ENCODE data around the gene UNC5A.

The UNC5A gene

DNA sequence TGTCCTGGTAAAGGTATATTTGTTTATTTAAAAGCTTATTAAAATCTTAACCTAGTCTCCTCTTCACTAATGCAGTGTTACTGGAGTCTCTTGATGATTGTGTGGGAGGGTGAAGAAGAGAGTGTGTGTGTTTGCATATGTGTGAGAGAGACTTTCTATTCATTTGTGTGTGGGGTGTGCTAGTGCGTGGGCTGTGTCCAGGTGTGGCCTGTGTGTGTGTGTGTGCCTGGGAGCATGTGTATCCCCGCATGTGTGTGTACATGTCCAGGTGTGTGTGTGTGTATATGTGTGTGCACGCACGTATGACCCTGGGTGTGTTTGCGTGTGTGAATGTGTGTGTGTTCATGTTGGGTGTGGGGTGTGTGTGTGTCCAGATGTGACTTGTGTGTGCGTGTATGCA lies 10.3 kb upstream of the UNC5A start:
- in situ Hi-C loops (cut with MboI; ENCODE audit: low sequenced_read_pairs): no loop called here
- DNase-seq (ENCODE audit: low spot score in 2 of 2): no peak
- Histone ChIP-seq H3K9me3 (no peaks in the 10 kb centered on the region), H3K36me3 (replicated peaks) (no peaks in the 10 kb centered on the region), H3K4me1 (no peaks in the 10 kb centered on the region), H3K4me3 (no peak overlapping the region), H3K27me3 (ENCODE audit: low read depth) (peaks cover 17% of the 10 kb centered on the region)

DNA sequence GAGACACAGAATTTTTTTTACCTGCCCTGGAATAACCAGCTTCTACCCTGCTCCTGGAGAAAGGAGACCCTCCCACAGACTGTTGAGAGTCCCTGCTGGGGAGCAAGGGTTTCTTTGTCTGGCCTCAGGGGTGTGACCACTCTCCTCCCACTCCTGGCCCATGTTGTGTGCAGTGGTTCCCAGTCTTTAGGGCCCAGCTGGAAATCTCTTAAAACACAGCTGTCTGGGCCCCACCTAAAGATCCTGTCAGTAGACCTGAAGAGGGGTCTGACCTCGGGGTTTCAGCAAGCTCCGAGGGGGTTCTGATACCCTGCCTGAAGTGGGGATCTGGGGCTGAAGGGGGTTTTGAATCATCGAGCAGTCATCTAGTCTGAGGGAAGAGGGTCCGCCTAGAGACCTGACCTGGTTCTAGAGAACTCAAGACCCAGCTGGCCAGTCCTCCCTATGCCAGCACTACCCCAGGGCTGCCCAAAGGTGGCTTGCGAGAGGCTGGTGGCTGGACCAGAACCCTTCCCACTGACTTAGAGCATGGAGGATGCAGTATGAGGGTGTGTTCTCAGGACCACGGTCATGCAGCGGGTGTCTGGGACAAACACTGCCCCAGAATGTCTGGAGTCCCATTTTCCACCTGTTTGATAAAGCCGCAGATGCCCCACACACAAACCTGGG lies 8.1 kb upstream of the UNC5A start:
- H3K27me3 ChIP-seq (ENCODE audit: low read depth): peaks cover 10% of the 10 kb centered on the region
- in situ Hi-C loops (cut with MboI; ENCODE audit: low sequenced_read_pairs): no loop called here
- H3K36me3 ChIP-seq (replicated peaks): no peaks in the 10 kb centered on the region
- no peak for DNase-seq (ENCODE audit: low spot score in 2 of 2)
- H3K4me3 ChIP-seq: no peak overlapping the region
- no peaks in the 10 kb centered on the region for H3K4me1 ChIP-seq
- no peaks in the 10 kb centered on the region for H3K9me3 ChIP-seq

DNA sequence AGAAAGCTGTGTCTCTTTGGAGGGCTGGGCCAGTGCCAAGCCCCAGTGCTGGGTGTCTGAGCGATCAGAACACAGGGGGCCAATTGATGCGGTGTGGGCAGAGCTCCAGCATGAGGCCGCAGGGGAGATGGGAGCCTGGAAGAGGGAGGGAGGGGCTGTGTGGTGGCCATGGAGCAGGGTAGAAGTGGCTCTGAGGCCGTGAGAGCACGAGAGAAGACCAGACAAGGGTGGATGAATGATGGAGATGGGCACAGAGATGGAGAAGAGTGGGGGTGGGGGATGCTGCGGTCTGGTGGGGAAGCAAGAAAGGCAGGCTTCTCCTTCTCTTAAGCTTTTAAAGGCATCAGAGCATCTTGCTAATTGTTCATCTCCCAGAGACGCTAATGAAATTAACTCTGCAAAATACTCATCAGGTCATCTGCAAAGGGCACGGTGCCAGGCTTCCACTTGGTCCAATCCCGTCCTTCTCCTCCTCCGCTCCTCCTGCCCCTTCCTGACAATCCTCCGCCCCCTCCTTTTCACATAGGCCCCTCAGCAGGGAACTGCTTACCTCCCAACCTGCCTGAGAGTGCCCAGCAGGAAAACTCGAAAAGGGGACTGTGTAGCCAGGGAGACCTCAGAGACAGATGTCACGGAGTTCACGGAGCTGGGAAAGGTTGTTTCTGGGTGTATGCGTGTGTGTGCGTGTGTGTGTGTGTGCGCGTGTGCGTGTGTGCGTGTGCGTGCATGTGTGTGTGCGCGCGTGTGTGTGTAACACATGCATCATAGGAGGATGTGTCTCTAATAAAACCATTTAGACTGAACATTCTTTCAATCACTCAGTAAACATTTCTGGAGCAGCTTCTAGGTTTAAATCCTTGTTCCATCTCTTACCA lies 7.1 kb upstream of the UNC5A start:
- H3K9me3 ChIP-seq: no peaks in the 10 kb centered on the region
- no peaks in the 10 kb centered on the region for H3K36me3 ChIP-seq (replicated peaks)
- H3K27me3 ChIP-seq (ENCODE audit: low read depth): peaks cover 10% of the 10 kb centered on the region
- H3K4me3 ChIP-seq: no peak overlapping the region
- DNase-seq (ENCODE audit: low spot score in 2 of 2): no peak
- no peaks in the 10 kb centered on the region for H3K4me1 ChIP-seq
- in situ Hi-C loops (cut with MboI; ENCODE audit: low sequenced_read_pairs): no loop called here

DNA sequence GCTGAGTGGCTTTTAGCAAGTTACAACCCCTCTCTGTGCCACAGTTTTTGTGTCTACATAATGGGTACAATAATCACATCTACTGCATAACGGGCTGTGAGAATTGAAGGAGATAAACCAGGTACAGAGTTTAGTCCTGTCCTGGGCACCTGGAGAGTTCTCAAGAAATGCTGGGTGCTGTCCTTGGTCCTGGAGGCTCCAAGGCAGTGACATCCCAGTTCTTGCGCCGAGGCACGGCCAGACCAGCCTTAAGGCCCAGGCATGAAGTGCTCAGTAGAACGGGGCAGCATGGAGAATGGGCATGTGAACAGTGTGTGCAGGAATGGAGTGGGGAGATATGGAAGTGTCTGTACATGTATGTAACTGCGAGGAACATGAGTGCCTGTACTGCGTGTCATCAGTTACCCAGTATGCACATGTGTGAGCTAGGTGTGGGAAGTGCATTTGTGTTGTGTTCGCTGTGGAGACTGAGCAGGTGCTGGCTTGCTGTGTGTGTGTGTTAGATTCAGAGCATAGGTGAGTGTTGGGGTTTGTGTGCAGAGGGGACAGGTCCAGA lies 6.3 kb upstream of the UNC5A start:
- Histone ChIP-seq H3K9me3 (no peaks in the 10 kb centered on the region), H3K36me3 (replicated peaks) (no peaks in the 10 kb centered on the region), H3K4me3 (no peak overlapping the region), H3K4me1 (no peaks in the 10 kb centered on the region), H3K27me3 (ENCODE audit: low read depth) (peaks cover 15% of the 10 kb centered on the region)
- in situ Hi-C loops (cut with MboI; ENCODE audit: low sequenced_read_pairs): no loop called here
- peak in 1 of 2 experiments; percentile 69 for DNase-seq (ENCODE audit: low spot score in 2 of 2)

DNA sequence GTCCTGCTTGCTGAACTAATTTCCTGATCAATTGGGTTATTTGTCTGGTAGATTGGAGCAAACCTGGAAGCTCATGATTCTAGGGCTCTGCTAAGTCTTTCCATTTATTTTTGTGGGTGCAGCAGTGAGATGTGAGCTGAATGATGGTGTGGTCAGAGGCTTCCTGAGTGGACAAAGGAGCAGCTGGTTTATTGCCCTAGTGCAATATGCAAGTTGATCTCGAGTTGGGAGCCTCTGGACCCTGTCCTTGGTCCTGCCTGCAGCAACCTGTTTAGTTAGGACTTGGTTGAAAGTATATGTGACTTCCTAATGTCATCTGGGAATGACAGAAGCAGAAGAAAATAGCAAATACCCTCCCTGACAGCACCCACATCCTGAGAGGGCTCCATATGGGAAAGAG lies 4.2 kb upstream of the UNC5A start:
- H3K4me3 ChIP-seq: no peak overlapping the region
- no peaks in the 10 kb centered on the region for H3K36me3 ChIP-seq (replicated peaks)
- no peaks in the 10 kb centered on the region for H3K9me3 ChIP-seq
- no peaks in the 10 kb centered on the region; the same call in 1 of the 2 replicates for H3K4me1 ChIP-seq
- DNase-seq (ENCODE audit: low spot score in 2 of 2): no peak
- in situ Hi-C loops (cut with MboI; ENCODE audit: low sequenced_read_pairs): no loop called here
- H3K27me3 ChIP-seq (ENCODE audit: low read depth): peaks cover 30% of the 10 kb centered on the region

DNA sequence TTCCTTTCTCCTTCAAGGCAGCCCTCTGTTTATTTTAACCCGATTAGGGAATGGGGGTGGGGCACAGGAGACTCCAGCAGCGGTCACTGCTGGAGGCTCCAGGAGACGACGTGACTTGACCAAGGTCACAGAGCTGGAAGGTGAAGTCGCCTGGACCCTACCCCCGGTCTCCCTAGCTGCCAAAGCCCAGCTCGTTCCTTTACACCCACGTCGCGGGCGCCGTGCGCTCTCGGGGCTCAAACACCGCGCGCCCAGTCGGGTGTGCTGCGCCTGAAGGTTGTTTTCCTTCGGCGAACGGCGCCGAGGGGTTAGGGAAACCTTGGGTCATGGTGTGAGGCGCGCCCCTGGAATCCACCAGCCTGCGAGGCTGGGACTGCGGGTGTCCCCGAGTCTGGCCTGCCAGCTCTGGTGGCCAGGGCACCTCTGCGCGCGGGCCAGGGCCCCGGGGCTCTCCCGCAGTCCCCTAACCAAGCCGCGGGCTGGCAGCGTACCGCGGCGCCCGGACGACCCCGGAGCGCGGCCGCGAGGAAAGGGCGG lies 747 bp upstream of the UNC5A start:
- in situ Hi-C loops (cut with MboI; ENCODE audit: low sequenced_read_pairs): no loop called here
- Histone ChIP-seq H3K36me3 (replicated peaks) (no peaks in the 10 kb centered on the region), H3K9me3 (no peaks in the 10 kb centered on the region), H3K27me3 (ENCODE audit: low read depth) (peaks cover 41% of the 10 kb centered on the region), H3K4me1 (no peaks in the 10 kb centered on the region; the same call in 1 of the 2 replicates), H3K4me3 (peak overlapping the region; percentile 30)
- no peak for DNase-seq (ENCODE audit: low spot score in 2 of 2)

DNA sequence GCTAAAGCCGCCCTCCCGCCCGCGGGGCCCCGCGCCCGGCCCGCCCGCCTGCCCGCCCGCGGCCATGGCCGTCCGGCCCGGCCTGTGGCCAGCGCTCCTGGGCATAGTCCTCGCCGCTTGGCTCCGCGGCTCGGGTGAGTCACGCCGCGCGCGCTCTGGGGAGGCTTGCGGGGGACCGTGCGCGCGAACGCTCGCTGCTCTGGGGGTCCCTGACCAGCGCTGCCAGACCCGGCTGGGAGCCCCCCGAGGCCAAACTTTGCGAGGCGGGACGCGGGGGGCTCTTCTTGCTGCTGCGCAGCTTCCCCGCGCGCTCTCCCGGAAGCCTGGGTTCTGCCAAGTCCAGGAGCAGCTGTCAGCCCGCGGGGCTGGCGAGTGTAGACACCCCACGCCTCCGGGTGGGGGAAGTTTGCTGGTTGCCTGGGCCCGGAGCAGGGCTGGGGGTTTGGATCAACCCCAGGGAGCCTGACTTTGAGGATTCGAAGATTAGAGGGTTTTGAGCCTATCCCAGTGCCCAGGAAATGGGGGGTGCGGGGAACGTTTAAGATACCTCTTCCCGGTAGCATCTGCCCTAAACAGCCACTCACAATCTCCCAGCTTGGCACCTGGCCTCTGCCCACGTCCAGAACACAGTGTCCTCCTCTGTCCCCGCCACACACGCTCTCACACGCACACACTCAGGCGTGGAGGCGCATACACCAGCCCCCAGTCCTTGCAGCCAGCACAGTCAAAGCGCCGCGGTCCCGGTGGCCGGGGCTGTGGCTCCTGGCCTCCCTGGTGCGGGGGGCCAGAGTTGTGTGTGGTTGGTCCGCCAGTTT lies 535 bp downstream of the UNC5A start:
- in situ Hi-C loops (cut with MboI; ENCODE audit: low sequenced_read_pairs): no loop called here
- no peaks in the 10 kb centered on the region; the same call in 1 of the 2 replicates for H3K4me1 ChIP-seq
- no peaks in the 10 kb centered on the region for H3K9me3 ChIP-seq
- peaks cover 38% of the 10 kb centered on the region for H3K27me3 ChIP-seq (ENCODE audit: low read depth)
- no peak for DNase-seq (ENCODE audit: low spot score in 2 of 2)
- peak overlapping the region; percentile 29 for H3K4me3 ChIP-seq
- no peaks in the 10 kb centered on the region for H3K36me3 ChIP-seq (replicated peaks)

DNA sequence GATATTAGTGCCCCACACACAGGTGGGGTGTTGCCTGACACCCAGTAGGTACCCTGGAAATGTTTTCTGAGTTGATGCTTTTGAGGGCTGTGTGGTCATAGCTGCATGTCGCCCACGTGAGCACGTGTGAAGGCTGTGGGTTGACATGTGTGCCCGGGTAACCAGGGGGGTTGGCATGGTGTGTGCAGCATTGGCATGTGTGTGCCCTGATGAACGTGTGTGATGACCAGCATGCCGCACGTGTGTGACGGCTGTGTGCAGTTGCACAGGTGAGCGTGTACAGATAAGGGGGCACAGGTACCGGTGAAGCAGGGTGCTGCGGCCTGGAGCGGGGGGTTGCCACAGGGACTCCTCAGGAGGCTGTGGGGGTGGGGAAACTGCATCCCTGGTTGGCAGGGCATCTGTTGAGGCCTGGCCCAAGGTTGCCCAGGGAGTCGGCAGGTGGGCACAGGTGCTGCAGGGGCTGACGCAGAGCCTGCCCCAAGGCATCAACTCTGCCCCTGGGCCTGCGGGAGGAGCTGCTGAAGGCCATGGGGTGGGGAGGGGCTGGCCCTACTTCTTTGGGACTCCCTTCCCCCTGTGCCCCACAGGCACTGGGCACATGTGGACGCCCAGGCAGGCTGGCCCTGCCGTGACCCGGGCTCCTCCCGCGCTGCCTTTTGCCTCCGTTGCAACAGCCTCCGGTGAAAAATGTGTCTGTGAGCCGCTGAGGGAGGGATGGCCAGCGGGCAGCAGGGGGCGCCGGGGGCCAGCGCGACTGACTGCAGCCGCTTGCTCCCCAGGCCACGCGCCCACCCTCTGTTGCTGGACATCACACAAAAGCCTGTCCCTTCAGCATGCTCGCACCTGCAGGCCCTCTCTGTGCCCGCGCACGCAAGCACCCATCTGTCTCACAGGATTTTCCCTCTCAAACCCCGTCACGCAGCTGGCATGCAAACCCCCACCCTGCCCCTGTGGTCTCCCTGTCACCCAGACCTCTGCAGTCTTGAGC lies 2.2 kb downstream of the UNC5A start:
- Histone ChIP-seq H3K9me3 (no peaks in the 10 kb centered on the region), H3K4me1 (no peaks in the 10 kb centered on the region; the same call in 1 of the 2 replicates), H3K4me3 (no peak overlapping the region), H3K27me3 (ENCODE audit: low read depth) (peaks cover 35% of the 10 kb centered on the region), H3K36me3 (replicated peaks) (no peaks in the 10 kb centered on the region)
- peak in 1 of 2 experiments; percentile 58 for DNase-seq (ENCODE audit: low spot score in 2 of 2)
- in situ Hi-C loops (cut with MboI; ENCODE audit: low sequenced_read_pairs): no loop called here

DNA sequence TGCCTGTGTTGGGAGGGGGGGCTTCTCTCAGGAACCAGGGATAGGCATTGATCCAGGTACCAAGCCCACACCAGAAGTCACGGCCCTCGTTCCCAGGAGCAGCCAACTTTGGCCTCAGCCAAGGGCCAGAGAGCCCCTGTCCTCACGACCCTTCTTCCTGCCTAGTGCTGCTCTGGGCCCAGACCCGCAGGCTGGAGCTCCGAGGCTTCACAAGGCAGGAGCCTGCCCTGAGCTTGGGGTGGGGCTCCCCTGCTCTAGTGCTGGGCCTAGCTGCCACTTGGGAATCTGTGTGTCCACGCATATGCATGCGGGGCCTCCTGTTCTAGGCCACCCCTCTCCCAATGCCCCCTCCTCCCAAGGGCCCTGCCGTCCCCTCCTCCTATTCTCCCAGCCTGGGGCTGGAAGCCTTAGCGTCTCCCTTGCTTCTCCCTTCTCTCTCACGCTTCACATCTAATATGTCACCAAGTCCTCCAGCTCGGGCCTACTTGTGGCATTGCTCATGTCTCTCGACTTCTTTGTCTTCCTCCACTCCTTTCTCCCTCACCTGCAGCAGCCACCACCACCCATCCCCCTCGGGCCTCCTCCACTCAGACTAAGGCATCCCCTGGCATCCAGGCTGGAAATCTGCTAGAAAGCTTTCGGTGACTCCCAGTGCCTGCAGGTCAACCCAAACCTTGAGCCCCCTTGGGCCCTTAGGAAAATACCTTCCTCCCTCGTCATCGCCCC lies 3.4 kb downstream of the UNC5A start:
- H3K36me3 ChIP-seq (replicated peaks): no peaks in the 10 kb centered on the region
- H3K9me3 ChIP-seq: no peaks in the 10 kb centered on the region
- peaks cover 32% of the 10 kb centered on the region for H3K27me3 ChIP-seq (ENCODE audit: low read depth)
- no peak overlapping the region for H3K4me3 ChIP-seq
- no peak for DNase-seq (ENCODE audit: low spot score in 2 of 2)
- H3K4me1 ChIP-seq: no peaks in the 10 kb centered on the region; the same call in 1 of the 2 replicates
- in situ Hi-C loops (cut with MboI; ENCODE audit: low sequenced_read_pairs): no loop called here

DNA sequence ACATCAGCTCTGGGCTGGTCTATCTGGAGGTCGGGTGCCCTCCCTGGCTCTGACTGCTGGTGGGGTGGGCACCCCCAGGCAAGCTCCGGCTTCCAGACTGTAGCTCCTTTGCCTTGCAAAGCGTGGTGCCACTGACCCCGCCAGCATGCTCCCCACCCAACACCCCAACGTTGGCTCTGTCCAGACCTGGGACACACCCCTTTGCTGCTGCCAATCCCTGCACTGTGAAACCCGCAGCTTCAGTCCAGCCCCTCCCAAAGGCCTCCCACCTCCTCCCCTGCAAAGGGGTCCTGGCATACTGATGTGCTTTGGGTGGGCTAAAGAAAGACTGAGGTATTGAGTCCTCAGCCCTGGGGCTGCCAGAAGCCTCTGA lies 3.9 kb downstream of the UNC5A start:
- in situ Hi-C loops (cut with MboI; ENCODE audit: low sequenced_read_pairs): no loop called here
- no peaks in the 10 kb centered on the region for H3K36me3 ChIP-seq (replicated peaks)
- peaks cover 28% of the 10 kb centered on the region for H3K27me3 ChIP-seq (ENCODE audit: low read depth)
- DNase-seq (ENCODE audit: low spot score in 2 of 2): no peak
- no peaks in the 10 kb centered on the region for H3K9me3 ChIP-seq
- no peaks in the 10 kb centered on the region; the same call in 1 of the 2 replicates for H3K4me1 ChIP-seq
- H3K4me3 ChIP-seq: no peak overlapping the region

DNA sequence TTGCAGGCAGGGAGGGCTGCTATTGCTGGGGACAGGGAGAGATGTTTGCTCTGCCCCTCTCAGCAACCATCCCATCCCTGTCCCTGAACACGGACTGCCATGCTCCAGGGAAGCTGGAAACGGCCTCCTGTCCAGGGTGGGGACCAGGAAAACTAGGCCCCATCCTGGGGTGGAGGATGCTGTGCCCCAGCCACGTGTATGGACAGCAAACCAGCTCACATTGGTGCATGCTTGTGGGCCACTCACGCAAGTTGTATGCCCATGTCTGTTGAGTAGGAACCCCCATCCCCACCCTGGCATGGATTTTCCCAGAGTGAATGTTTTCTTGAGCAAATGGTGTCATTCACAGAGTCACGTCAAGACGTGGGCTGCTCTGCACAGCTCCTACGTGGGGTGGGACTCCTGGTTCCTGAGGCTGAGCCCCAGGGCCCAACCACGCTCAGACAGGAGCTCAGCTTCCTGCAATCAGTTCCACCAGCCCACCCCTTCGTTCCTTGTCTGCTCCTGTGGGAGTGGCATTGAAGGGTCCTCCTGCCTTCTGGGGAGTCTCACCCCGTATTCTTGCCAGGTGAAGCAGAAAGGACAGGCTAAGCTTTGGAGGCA lies 4.6 kb downstream of the UNC5A start:
- Histone ChIP-seq H3K9me3 (no peaks in the 10 kb centered on the region), H3K36me3 (replicated peaks) (no peaks in the 10 kb centered on the region), H3K27me3 (ENCODE audit: low read depth) (peaks cover 21% of the 10 kb centered on the region), H3K4me1 (no peaks in the 10 kb centered on the region; the same call in 1 of the 2 replicates), H3K4me3 (no peak overlapping the region)
- no peak for DNase-seq (ENCODE audit: low spot score in 2 of 2)
- in situ Hi-C loops (cut with MboI; ENCODE audit: low sequenced_read_pairs): no loop called here
